Limb (tissue), 2 donors: ENCODE results near the gene SMIM24.

ENCODE experiments used
- DNase-seq, 2 donors: peaks; one replicate each; pipeline ENCODE4 v3.0.0-alpha.2; 2016; ENCODE audit errors: extremely low spot score in 2 of 2

SMIM24 gene

GRCh38 chr19:3499738-3500428 is 19.6 kb upstream of the SMIM24 start:
- DNase-seq = no peak

GRCh38 chr19:3497757-3498520 is 17.6 kb upstream of the SMIM24 start:
- no peak for DNase-seq

DNA sequence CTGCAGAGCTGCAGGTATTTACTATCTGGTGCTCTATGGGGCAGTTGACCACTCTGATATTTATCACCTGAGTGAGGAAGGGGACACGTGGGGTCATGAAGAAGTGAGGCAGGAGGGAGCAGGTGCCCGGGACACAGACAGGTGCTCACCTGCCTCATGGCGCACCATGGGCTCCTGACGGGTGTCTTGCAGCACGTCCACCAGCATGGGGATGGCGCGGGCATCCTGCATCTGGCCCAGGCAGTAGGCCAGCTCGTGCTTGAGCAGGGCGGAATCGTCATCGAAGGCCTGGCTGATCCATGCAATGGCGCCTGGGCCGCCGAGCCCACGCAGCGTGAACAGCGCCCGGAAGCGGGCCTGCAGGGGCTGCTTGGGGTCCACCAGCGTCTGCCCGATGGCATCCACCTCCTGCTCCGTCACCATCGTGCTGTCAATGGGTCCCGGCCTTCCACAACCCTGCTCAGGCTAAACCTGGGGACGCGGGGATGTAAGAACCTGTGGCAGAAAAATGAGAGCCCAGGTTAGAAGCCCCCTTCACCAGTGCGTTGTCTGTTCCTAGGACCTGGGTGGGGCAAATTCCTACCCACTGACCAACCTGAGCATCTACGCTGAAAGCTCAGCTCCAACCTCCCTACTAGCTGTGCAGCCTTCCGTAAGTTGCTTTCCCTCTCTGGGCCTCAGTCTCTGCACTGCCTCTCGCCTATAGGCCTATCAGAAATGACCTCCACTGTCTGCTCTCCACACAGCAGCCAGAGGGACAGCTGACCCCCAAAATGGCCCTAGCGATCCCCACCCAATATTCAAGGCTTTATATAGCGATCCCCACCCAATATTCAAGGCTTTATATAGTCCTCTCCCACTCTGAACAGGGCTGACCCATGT is 16.3 kb upstream of the SMIM24 start:
- DNase-seq = no peak

- DNase-seq = no peak
Measured at GRCh38 chr19:3494559-3494958, 14.2 kb upstream of the SMIM24 start.

DNA sequence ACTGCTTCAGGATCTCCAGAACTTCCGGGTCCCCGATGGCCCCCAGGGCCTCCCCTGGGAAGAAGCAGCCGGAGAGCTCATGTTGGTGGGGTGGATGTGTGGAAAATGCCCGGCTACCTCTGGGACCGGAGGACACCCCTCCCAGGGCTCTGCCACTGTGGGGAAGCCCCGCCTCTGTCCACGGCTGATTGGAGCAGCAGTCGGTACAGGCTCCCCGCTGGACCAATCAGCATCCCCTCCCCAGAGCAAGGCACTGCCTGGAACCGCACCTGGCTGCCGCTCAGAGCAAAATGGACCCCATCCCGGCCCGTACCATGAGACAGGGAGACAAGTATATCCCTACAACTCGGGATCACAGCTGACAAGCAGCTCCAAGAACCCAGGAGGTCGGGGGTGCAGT is 13.7 kb upstream of the SMIM24 start:
- DNase-seq = no peak

GRCh38 chr19:3493651-3494050 is 13.3 kb upstream of the SMIM24 start:
- DNase-seq = no peak

GRCh38 chr19:3492919-3493318 is 12.6 kb upstream of the SMIM24 start:
- no peak for DNase-seq

- no peak for DNase-seq
Measured at GRCh38 chr19:3492131-3492839, 12.0 kb upstream of the SMIM24 start.

- no peak for DNase-seq
Measured at GRCh38 chr19:3491396-3492119, 11.2 kb upstream of the SMIM24 start.

GRCh38 chr19:3483226-3483628 is 2.9 kb upstream of the SMIM24 start, which contains the start of gene SMIM44:
Gene SMIM44 (minus strand): TSS chr19:3483441. CDS start chr19:3483403, 38 bp downstream.
- no peak for DNase-seq

- no peak for DNase-seq
Measured at GRCh38 chr19:3482507-3483225, 2.3 kb upstream of the SMIM24 start.

DNA sequence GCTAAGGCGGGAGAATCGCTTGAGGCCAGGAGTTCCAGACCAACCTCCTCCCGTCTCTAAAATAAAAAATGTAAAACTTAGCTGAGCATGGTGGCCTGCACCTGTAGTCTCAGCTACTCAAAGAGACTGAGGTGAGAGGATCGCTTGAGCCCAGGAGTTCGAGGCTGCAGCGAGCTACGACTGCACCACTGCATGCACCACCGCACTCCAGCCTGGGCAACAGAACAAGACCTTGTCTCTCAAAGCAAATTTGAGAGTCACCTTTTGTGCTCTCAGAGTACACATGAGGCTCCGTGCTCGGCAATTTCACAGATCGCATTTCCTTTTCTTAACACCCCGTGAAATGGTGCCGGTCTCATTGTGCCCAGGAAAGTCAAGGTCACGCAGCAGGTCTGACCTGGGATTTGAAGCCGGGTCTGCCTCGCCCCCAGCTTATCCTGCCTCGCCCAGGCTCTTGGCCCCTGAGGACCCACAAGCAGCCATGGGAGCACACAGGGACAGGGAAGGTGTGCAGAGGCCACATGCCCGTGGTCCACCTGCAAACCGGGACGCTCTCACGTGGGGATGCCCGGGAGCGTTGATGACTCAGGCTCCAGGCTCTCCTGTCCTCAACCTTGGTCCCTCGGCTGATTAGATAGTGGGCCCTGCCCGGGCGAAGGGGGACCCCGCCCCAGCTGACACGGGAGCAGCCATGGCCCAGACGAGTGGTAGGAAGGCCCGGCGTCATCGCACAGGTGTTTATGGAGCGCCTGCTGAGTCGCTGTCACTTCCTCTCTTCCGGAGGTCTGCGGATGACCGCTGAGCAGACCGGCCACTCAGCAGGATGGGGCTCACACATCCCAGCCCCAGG is 1.1 kb upstream of the SMIM24 start:
- no peak for DNase-seq

GRCh38 chr19:3479834-3480215 is 500 bp downstream of the SMIM24 start:
- no peak for DNase-seq

GRCh38 chr19:3479177-3479833 is 1.0 kb downstream of the SMIM24 start:
- DNase-seq = no peak

DNA sequence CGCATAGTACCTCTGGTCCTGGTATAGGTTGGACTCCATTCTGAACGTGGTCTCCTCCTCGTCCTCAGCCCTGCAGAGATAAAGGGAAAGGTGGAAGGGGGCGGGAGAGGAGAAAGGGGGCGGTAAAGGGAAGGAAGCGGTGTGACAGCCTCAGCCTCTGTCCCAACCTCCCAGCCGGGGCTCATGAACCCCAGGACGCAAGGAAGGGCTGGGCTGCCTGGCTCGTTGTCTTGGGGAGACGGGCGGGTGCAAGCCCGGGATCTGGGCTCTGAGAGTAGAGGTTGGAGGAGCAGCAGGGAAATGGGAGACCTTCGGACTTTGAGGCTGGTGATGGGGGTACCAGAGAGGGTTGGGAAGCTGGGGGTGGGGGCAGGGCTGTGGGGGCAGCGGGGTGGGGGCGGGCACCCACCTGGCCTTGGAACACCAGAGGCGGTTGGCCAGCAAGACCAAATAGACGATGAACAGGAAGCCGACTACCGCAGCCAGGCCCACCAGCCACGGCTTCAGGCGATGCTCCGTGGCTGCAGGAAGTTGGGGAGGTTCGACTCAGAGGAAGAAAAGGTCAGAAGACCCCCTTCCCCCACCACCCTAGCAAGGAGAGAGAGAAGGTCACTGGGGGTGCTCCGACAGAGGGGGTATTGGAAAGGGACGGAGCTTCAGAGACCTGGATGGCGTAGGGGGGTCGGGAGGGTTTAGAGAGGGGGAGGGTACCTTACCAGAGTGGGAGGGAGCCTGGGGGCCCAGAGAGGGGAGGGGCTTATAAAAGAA is 1.7 kb downstream of the SMIM24 start:
- no peak for DNase-seq

GRCh38 chr19:3477951-3478350 is 2.4 kb downstream of the SMIM24 start:
- no peak for DNase-seq

DNA sequence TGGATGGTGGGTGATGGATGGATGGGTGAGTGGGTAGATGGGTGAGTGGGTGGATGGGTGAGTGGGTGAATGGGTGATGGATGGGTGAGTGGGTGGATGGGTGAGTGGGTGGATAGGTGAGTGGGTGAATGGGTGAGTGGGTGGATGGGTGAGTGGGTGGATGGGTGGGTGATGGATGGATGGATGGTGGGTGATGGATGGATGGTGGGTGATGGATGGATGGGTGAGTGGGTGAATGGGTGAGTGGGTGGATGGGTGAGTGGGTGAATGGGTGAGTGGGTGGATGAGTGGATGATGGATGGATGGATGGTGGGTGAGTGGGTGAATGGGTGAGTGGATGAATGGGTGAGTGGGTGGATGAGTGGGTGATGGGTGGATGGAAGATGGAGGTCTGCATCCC is 2.8 kb downstream of the SMIM24 start:
- no peak for DNase-seq

DNA sequence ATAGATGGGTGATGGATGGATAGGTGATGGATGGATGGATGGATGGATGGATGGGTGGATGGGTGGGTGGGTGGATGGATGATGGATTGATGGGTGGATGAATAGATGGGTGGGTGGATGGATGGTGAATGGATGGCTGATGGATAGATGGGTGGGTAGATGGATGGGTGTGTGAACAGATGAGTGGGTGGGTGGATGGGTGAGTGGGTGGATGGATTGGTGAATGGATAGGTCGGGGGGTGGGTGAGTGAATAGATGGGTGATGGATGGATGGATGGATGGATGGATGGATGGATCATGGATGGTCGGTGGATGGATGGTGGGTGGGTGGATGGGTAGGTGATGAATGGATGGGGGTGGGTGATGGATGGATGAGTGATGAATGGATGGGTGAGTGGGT is 3.5 kb downstream of the SMIM24 start:
- no peak for DNase-seq
